SH-SY5Y (cell line): ENCODE measurements around the gene C19orf33.

ENCODE experiments used
- GATA2 ChIP-seq: IDR thresholded peaks from 2 replicates; pipeline ENCODE4 v1.6.1; 2011; ENCODE audit warnings: mild to moderate bottlenecking, low read depth, low read length
- GATA3 ChIP-seq: IDR thresholded peaks from 2 replicates; pipeline ENCODE4 v1.6.1; 2011; ENCODE audit warnings: low read depth, mild to moderate bottlenecking, low read length, moderate library complexity

GRCh38 chr19:38277969-38278680, 25.9 kb upstream of the C19orf33 start:
- TF ChIP-seq GATA2 (no peak), GATA3 (no peak)
